ENCODE results near the gene HOXA2.

Gene HOXA2

GRCh38 chr7:27102581-27103442 lies at the start of gene HOXA2:
TSS of gene HOXA2 (minus strand) at chr7:27102683. CDS start at chr7:27102500, 183 bp downstream.
- DNase-seq: no peak

- no peak for DNase-seq
These were observed 49.0 kb upstream of the HOXA2 start for GRCh38 chr7:27151341-27151930.

DNA sequence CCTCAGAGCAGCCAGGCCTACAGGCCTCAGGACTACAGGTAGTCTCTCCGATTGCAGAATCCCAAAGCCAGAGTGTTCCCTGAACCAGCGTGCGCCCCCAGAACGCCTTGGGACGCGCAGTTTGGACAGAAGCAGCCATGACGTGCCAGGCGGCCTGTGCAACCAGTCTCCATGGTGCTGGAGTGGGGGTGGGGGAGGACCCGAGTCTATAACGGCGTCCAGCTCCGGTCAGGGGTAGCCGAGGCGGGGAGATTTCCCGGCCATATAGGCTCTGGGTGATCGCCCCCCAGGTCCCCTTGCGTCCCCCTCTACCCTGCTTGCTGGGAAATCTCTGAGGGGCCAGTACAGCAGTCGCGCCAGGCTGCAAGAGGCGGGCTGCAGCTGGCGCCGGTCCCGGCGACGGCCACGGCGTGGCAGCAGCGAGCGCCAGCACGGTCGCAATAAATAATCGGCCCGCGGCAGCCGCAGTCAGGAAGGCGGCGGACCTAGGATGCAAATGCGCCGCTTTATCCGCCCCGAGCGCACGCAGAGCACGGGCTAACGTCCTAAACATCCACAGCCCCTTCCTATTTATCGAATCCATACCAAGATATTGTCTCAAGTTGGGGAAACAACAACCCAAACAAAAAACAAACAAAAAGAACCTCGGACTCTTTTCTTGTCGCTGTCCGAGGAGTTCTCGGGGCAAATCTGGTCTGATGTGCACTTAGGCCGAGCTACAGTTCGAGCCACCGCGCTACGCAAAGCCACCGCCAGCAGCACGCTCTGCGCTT lies 48.3 kb upstream of the HOXA2 start:
- peak; percentile 49 for DNase-seq

DNA sequence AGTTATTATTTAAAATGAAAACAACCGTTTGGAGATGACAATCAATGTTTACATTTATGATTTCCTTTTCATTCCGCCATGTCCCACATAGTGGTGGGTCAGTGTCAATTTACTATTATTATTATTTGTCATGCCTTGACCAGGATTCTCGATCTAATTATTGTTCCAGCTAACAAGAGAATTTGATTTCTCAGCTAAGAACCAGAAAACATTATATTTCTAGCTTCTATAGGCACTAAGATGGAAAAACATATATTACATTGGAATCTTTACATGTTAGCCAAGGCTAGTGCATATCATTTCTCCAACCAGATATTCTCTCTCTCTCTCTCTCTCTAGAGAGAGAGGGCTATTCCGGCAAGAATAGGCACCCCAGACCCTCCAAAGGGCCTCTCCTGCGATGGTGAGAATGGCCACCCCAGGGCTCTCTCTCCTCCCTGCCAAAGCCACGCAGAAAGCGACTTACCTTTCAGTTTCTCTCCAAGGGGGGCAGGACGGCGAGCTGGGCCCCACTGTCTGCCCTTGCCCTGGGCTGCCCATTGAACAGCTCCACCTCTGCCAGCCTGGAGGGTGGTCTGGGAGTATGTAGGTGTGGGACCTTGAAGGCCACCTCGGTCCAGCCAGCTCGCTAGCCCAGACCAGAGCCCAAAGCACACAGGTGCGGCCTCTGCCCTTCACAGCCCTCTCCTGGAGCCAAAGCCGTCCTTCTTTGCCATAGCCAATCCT lies 47.5 kb upstream of the HOXA2 start:
- DNase-seq: no peak

- DNase-seq: no peak
These were observed 46.5 kb upstream of the HOXA2 start for GRCh38 chr7:27148756-27149641.

GRCh38 chr7:27148031-27148755 lies 45.7 kb upstream of the HOXA2 start:
- DNase-seq: no peak

GRCh38 chr7:27147199-27148030 lies 44.9 kb upstream of the HOXA2 start, which contains the start of gene HOXA6:
TSS of gene HOXA6 (minus strand) at chr7:27147774. CDS start at chr7:27147749, 25 bp downstream.
- no peak for DNase-seq

DNA sequence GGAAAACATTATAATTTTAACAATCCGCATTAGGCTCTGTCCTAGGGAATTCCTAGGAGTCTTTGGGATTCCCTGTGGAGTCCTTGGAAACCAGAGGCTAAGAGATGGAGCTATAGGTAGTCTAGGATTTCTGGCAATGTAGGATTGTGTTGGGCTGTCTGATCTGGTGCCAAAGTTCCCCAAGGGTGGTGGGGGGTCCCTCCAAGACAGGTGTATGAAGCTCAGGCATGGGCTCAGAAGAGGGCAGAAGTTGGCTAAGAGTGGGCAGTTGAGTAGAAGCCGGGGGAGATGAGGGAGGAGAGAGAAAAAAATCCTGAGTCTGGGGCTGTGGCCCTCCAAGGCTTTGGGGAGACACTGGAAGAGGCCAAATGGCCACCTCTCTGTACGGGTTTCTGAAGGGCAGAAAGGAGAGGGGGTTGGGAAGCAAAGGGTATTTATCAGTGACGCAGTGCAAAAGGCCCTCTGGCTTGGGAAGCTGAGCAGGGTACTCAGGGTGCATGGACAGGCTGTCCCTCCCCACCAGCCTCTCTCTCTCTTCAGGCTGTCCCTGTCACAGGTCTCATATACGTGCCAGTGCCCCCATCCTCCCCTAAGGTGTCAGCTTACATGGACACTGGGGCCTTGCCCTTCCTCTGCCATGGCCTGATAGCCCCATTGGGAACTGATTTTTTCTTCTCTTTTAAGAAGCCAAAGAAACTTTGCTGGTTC lies 44.2 kb upstream of the HOXA2 start:
- DNase-seq: no peak

DNA sequence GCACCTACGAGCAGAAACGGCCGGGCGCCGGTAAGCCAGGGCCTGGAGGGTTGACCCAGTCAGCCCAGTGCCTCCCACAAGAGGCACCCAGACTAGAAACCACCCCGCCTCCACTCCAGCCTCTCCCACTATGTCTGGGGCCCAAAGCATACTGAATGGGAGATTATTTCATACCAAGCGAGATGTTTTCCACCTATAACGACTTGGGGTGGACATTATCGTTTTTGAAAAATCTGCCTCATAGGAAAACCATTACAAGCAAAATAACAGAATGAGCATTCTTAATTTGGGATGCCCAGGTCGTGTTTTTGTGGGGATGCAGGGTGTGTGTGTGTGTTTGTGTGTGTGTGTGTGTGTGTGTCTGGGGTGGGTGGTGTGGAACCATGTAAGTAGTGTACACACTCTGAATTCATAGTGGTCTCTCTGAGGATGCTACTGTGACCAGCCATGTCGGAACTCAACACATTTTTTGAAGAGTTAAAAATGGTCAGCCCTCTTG lies 43.5 kb upstream of the HOXA2 start:
- no peak for DNase-seq

GRCh38 chr7:27145165-27145913 lies 42.9 kb upstream of the HOXA2 start:
- DNase-seq: no peak

DNA sequence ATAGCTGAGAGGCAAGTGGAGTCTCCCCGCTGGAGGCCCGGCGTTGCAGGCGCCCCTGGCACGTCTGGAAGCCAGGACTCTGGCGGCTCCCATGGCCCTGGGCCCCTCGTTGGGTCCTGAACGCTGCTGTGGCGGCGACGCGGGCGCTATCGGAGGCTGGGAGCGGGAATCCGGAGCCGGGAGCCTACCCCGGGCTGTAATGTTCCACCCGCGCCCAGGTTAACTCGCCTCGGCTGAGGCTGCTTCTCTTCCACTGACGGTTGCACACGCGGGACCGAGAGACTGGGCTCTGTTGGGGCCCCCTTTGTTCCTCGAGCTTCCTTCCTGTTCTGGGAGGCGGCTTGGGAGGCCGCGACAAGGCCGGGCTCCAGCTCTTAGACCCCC lies 42.3 kb upstream of the HOXA2 start:
- DNase-seq: no peak

DNA sequence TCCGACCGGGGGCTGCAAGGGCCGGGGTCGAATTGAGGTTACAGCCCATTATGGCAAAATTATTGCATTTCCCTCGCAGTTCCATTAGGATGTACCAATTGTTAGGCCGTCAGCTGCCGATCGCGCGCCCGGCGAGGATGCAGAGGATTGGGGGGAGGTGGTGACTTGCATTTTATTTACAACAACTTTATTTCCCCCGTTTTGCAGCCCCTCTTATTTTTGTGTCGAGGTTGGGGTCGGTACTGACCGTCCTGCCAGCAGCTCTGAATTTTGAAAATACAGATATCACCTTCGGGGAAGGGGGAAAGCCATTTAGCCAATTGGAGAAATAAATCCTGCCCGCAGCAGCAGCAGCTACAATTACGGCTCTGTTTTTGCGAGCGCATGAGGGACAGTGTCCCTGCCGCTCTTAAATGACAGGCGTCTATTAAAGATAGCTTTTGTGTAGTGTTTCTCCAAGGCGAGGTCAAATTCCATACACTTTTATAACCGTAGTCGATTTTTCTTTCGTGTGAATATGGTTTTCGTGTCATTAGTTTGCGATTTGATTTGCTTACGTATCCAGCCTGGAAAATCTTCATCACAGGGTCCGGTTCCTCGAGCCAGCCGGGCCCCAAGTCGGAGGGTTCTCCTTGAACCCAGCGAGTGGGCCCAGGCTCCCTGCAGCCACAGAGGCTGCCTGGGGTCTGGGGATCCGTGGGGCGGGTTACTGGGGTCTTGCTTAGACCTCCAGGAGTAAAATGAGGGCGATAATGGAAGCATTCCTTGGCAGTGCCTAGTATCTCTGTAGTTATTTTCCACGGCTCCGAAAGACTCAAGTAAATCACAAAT lies 41.7 kb upstream of the HOXA2 start:
- no peak for DNase-seq

DNA sequence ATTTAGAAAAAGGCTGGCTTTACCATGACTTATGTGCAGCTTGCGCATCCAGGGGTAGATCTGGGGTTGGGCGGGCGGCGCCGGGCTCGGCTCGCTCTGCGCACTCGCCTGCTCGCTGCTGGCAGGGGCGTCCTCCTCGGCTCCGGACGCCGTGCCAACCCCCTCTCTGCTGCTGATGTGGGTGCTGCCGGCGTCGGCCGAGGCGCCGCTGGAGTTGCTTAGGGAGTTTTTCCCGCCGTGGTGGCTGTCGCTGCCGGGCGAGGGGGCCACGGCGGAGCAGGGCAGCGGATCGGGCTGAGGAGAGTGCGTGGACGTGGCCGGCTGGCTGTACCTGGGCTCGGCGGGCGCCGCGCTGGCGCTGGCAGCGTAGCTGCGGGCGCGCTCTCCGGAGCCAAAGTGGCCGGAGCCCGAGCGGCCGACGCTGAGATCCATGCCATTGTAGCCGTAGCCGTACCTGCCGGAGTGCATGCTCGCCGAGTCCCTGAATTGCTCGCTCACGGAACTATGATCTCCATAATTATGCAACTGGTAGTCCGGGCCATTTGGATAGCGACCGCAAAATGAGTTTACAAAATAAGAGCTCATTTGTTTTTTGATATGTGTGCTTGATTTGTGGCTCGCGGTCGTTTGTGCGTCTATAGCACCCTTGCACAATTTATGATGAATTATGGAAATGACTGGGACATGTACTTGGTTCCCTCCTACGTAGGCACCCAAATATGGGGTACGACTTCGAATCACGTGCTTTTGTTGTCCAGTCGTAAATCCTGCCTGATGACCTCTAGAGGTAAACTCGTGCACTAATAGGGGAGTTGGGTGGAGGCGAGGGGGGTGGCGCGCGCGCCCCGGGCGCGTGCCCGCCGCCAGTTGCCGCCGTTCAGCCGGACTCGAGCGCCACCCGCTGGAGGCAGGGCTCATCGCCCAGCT lies 40.8 kb upstream of the HOXA2 start, which contains the start of gene HOXA5:
TSS of gene HOXA5 (minus strand) at position 659 of the 927 bp plus-strand sequence. CDS start at position 585, 74 bp downstream.
- no peak for DNase-seq

- no peak for DNase-seq
These were observed 40.1 kb upstream of the HOXA2 start for GRCh38 chr7:27142580-27143022.

- DNase-seq: no peak
These were observed 39.6 kb upstream of the HOXA2 start for GRCh38 chr7:27141923-27142579.

Measured in activated CD4-positive, alpha-beta T cell treated with anti-CD3 and anti-CD28 coated beads for 1 hour (primary cell).